ENCODE results near the gene ENPP7.

ENPP7 gene

GRCh38 chr17:79695797-79696609 lies 34.7 kb upstream of the ENPP7 start:
- Histone ChIP-seq H3K9me3 (ENCODE audit: insufficient read depth, low read length, severe bottlenecking) (no peaks in the 10 kb centered on the region), H3K27me3 (ENCODE audit: insufficient read depth, low read length, poor library complexity) (peaks cover 8% of the 10 kb centered on the region), H3K27ac (ENCODE audit: low read length) (no peak overlapping the region), H3K4me1 (ENCODE audit: insufficient read depth, low read length) (no peaks in the 10 kb centered on the region), H3K4me3 (ENCODE audit: low read depth in 1 of 2, low read length in 2 of 2) (no peak overlapping the region), H2AFZ (ENCODE audit: low read depth, low read length) (no peak overlapping the region), H3K4me2 (ENCODE audit: insufficient read depth, low read length) (no peak overlapping the region), H3K36me3 (ENCODE audit: insufficient read depth, low read length) (no peaks in the 10 kb centered on the region), H4K20me1 (ENCODE audit: insufficient read depth, low read length) (peaks cover 9% of the 10 kb centered on the region; the same call in 1 of the 2 replicates), H3K79me2 (ENCODE audit: insufficient read depth, low read length) (no peaks in the 10 kb centered on the region), H3K9ac (ENCODE audit: low read depth, low read length) (no peak overlapping the region)
- TF ChIP-seq EZH2 (IDR thresholded peaks at IDR 0.05; ENCODE audit: borderline replicate concordance, low read depth, low read length, severe bottlenecking) = no peak
- TF ChIP-seq CTCF (IDR thresholded peaks at IDR 0.05; ENCODE audit: borderline replicate concordance, extremely low read depth, low read length, poor library complexity, severe bottlenecking) = no peak
- ATAC-seq (ENCODE audit: insufficient read depth, low read depth) (no peak), DNase-seq (no peak)

GRCh38 chr17:79696610-79696982 lies 34.1 kb upstream of the ENPP7 start:
- ATAC-seq (ENCODE audit: insufficient read depth, low read depth) = no peak
- Histone ChIP-seq H2AFZ (ENCODE audit: low read depth, low read length) (no peak overlapping the region), H3K4me1 (ENCODE audit: insufficient read depth, low read length) (no peaks in the 10 kb centered on the region), H3K9ac (ENCODE audit: low read depth, low read length) (no peak overlapping the region), H3K79me2 (ENCODE audit: insufficient read depth, low read length) (no peaks in the 10 kb centered on the region), H3K27ac (ENCODE audit: low read length) (no peak overlapping the region), H3K4me2 (ENCODE audit: insufficient read depth, low read length) (no peak overlapping the region), H3K4me3 (ENCODE audit: low read depth in 1 of 2, low read length in 2 of 2) (no peak overlapping the region), H3K36me3 (ENCODE audit: insufficient read depth, low read length) (no peaks in the 10 kb centered on the region), H4K20me1 (ENCODE audit: insufficient read depth, low read length) (peaks cover 6% of the 10 kb centered on the region; the same call in 1 of the 2 replicates), H3K27me3 (ENCODE audit: insufficient read depth, low read length, poor library complexity) (peaks cover 8% of the 10 kb centered on the region), H3K9me3 (ENCODE audit: insufficient read depth, low read length, severe bottlenecking) (no peaks in the 10 kb centered on the region)
- no peak for TF ChIP-seq CTCF (IDR thresholded peaks at IDR 0.05; ENCODE audit: borderline replicate concordance, extremely low read depth, low read length, poor library complexity, severe bottlenecking)
- TF ChIP-seq EZH2 (IDR thresholded peaks at IDR 0.05; ENCODE audit: borderline replicate concordance, low read depth, low read length, severe bottlenecking) = no peak
- DNase-seq = no peak

- Histone ChIP-seq H3K4me1 (ENCODE audit: insufficient read depth, low read length) (no peaks in the 10 kb centered on the region), H3K4me3 (ENCODE audit: low read depth in 1 of 2, low read length in 2 of 2) (no peak overlapping the region), H3K36me3 (ENCODE audit: insufficient read depth, low read length) (no peaks in the 10 kb centered on the region), H3K4me2 (ENCODE audit: insufficient read depth, low read length) (no peak overlapping the region), H3K27me3 (ENCODE audit: insufficient read depth, low read length, poor library complexity) (peaks cover 8% of the 10 kb centered on the region), H3K9ac (ENCODE audit: low read depth, low read length) (no peak overlapping the region), H3K79me2 (ENCODE audit: insufficient read depth, low read length) (no peaks in the 10 kb centered on the region), H3K9me3 (ENCODE audit: insufficient read depth, low read length, severe bottlenecking) (no peaks in the 10 kb centered on the region), H4K20me1 (ENCODE audit: insufficient read depth, low read length) (peaks cover 6% of the 10 kb centered on the region; the same call in 1 of the 2 replicates), H3K27ac (ENCODE audit: low read length) (no peak overlapping the region), H2AFZ (ENCODE audit: low read depth, low read length) (no peak overlapping the region)
- TF ChIP-seq EZH2 (IDR thresholded peaks at IDR 0.05; ENCODE audit: borderline replicate concordance, low read depth, low read length, severe bottlenecking) (no peak), CTCF (IDR thresholded peaks at IDR 0.05; ENCODE audit: borderline replicate concordance, extremely low read depth, low read length, poor library complexity, severe bottlenecking) (no peak)
- ATAC-seq (ENCODE audit: insufficient read depth, low read depth) (no peak), DNase-seq (no peak)
These were observed 32.4 kb upstream of the ENPP7 start for GRCh38 chr17:79698146-79698846.
